ENCODE measurements around the gene RAB3A.

Gene RAB3A

DNA sequence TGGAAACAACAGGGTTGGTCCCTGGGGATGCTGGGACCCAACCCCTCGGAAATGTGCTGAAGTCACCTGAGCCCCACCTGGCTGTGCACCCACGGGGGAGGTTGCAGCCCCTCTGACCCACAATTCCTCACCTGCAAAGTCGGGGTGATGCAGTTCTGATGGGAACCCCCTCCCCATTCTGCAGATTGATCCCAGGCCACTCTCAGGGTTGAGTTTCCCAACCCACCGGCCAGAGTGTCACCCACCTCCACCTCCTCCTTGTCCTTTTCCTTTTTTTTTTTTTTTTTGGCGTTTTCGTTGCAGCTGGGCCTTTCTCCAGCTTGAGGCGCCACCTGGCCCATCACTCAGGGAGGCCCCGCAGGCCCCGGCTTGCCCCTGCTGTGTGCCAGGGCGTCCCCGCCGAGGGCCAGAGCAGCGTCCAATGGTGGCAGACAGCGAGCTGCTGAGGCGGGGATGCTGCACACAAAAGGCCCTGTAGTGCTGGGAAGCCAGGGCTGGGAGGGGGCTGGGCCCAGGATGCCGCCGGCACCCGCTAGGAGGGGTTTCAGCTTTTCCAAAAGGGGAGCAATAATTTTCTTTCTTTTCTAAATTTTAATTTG is 46.3 kb downstream of the RAB3A start:
- no peak for TF ChIP-seq CTCF (IDR thresholded peaks at IDR 0.05; ENCODE audit: control insufficient read depth, insufficient read depth, low read depth, low read length, missing control alignments)
- H3K4me3 ChIP-seq (ENCODE audit: control insufficient read depth, low read depth, low read length) = no peak overlapping the region
- no peak for DNase-seq (ENCODE audit: low read depth)

DNA sequence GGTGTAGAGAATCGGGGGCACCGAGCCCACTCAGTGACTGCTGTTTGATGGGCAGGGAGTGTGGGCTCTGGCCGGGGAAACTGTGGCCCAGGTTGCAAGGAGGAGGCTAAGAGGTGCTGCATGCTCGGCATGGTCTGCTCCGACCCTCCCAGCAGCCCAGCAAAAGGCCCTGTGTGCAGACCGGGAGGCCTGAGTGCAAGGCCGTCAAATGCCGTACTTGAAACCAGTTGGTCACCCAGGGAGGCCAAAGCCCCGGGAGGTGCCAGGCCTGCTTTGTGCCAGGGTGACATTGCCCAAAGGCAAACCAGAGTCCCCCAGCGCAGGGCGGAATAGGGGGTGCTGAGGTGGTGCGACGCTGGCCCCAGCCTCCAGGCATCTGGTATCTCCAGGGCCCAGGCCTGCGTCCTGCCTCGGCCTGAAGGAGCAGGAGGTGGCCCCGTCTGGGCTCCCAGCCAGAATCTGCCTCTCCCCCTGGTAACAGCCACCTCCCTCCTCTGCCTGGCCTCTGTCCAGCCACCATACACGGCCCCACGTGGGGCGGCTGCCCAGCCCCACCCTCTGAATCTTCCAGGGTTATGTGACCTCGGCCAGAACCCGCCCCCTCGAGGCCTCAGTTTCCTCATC is 46.9 kb downstream of the RAB3A start:
- TF ChIP-seq CTCF (IDR thresholded peaks at IDR 0.05; ENCODE audit: control insufficient read depth, insufficient read depth, low read depth, low read length, missing control alignments) = no peak
- H3K4me3 ChIP-seq (ENCODE audit: control insufficient read depth, low read depth, low read length) = no peak overlapping the region
- DNase-seq (ENCODE audit: low read depth) = peak; percentile 5

GRCh38 chr19:18156268-18156667 is 47.6 kb downstream of the RAB3A start:
- H3K4me3 ChIP-seq (ENCODE audit: control insufficient read depth, low read depth, low read length) = no peak overlapping the region
- TF ChIP-seq CTCF (IDR thresholded peaks at IDR 0.05; ENCODE audit: control insufficient read depth, insufficient read depth, low read depth, low read length, missing control alignments) = no peak
- no peak for DNase-seq (ENCODE audit: low read depth)

GRCh38 chr19:18155095-18156087 is 48.5 kb downstream of the RAB3A start:
- no peak overlapping the region for H3K4me3 ChIP-seq (ENCODE audit: control insufficient read depth, low read depth, low read length)
- TF ChIP-seq CTCF (IDR thresholded peaks at IDR 0.05; ENCODE audit: control insufficient read depth, insufficient read depth, low read depth, low read length, missing control alignments) = no peak

DNA sequence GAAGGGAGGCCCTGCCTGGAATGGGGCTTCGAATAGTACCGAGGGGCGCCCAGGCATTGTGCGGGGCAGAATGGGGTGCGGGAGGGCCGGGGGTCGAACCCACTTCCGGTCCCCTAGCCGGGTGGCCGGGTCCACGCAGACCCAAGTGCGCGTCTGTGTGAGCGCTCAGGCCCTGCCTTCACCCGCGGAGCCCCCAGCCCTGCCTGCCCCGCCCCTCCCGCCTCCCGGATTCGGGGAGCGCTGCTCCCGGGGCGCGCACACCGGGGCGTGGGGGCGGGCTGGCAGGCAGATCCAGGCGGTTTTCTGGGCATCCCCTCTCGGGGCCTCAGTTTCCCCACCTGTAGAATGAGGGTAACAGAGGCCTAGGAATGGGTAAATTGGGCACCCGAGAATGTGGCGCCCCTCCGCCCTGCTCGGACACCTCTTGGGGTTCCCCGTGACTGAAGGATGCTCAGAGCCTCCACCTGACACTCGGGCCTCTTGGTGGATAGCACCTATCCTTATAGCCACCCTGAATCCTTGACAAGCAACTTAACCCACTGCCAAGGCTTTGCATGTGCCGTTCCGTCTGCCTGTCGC is 50.2 kb downstream of the RAB3A start:
- no peak for DNase-seq (ENCODE audit: low read depth)
- TF ChIP-seq CTCF (IDR thresholded peaks at IDR 0.05; ENCODE audit: control insufficient read depth, insufficient read depth, low read depth, low read length, missing control alignments) = no peak
- H3K4me3 ChIP-seq (ENCODE audit: control insufficient read depth, low read depth, low read length) = peak overlapping the region; percentile 86

More at GRCh38 chr19:18155095-18156087, 48.5 kb downstream of the RAB3A start:
- no peak for DNase-seq (ENCODE audit: low read depth)

DNA sequence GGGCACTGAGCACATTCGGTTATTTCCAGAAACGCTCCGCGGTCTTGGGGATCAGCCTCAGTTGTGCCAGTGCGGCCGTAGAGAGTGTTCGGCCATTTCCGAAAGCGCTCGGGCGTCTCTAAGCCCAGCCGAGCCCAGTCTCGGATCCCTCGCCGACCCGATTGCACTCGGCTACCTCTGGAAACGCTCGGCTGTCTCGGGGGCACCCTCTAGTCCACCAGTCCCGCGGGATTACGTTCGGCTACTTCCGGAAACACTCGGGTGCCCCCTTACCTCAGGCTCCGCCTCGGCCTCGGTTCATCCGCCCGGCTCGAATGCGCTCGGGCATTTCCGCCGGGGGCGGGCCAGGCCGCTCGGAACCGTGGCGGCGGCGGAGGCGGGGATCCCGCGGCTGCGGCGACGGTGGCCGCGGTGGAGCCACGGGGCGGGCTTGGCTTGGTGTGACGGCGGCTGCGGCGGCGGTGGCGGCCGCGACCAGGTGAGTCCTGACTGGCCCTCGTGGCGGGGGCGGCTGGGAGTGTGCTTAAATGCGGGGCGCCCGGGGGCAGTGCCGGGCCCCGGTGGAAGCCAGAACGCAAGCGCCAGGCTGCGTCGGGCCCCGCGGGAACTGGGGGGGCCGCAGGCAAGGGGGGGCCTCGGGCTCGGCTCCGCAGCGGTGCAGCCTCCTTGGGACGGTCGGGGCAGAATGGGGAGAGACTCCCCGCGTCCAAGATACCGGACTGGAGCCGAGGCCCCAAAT is 50.9 kb downstream of the RAB3A start, which contains the start of gene PIK3R2:
TSS of gene PIK3R2 (plus strand) at position 347 of the 739 bp plus-strand sequence. CDS start 2,717 bp downstream, outside the sequence.
- H3K4me3 ChIP-seq (ENCODE audit: control insufficient read depth, low read depth, low read length) = peak within 1 kb of the TSS; percentile 86
- no peak for TF ChIP-seq CTCF (IDR thresholded peaks at IDR 0.05; ENCODE audit: control insufficient read depth, insufficient read depth, low read depth, low read length, missing control alignments)
- peak; percentile 91 for DNase-seq (ENCODE audit: low read depth)
